HCT116 (cell line): Measurements from ENCODE around the gene SLC9B1. TPM values are rescaled to one million over a fixed set of nuclear protein-coding genes. Genes with fewer than 3 reads are reported as not detected.

Experiments
- ATAC-seq: fragments of 200-7000 bp; cut with Tn5 transposase; 2 replicates; pipeline ENCODE4 v1.9.1; 2020; ENCODE audit warnings: mild to moderate bottlenecking, moderate library complexity
- BruUV-seq: library from RNA; stranded (reverse); fragments of 400-500 nt; replicated peaks from 2 replicates; lab custom pipeline; 2021; lab: Mats Ljungman, UMichigan
- CTCF ChIA-PET: fragments of 300-600 bp; sonication (Branson Sonifier 250); formaldehyde crosslinking; loops from one replicate; lab custom pipeline; 2021; ENCODE audit warnings: antibody characterized with exemption; lab: Charles Lee
- POLR2A ChIA-PET: fragments of 300-600, 350-600 bp; sonication (Branson Sonifier 250); formaldehyde crosslinking; loops from one replicate; lab custom pipeline; 2021; ENCODE audit warnings: antibody characterized with exemption; lab: Charles Lee
- RAD21 ChIA-PET, 2 experiments: fragments of 300-600 bp; sonication (Branson Sonifier 250); formaldehyde crosslinking; loops; one replicate each; lab custom pipeline; 2023; ENCODE audit warnings: low total read pairs in 2 of 2; ENCODE audit not compliant: uncharacterized antibody in 2 of 2, unreplicated experiment in 2 of 2, low non-redundant PET in 1 of 2; lab: Charles Lee
- DNase-seq: peaks from one replicate; pipeline ENCODE4 v3.0.0-alpha.2; 2010; ENCODE audit warnings: low read depth, low spot score
- H2AFZ ChIP-seq: fragments of 200-600 bp; shearing (Covaris generic), sonication (generic); 2 replicates; pipeline ENCODE4 v1.6.1; 2017; ENCODE audit warnings: low read depth, mixed run types, mixed read lengths, antibody characterized with exemption, low read length; ENCODE audit not compliant: poor library complexity, severe bottlenecking
- H3K27ac ChIP-seq: 2 replicates; pipeline ENCODE4 v1.5.1; 2012; ENCODE audit warnings: low read depth, low read length
- H3K27me3 ChIP-seq: fragments of 200-600 bp; sonication (generic); 2 replicates; pipeline ENCODE4 v1.6.1; 2016; ENCODE audit warnings: mixed run types, low read length, mixed read lengths; ENCODE audit not compliant: insufficient read depth
- H3K36me3 ChIP-seq, 2 experiments: fragments of 200-500 bp in 1 of 2; fragments of 200-600 bp in 1 of 2; sonication (Bioruptor generic) in 1 of 2; sonication (generic) in 1 of 2; 2 replicates each; pipeline versions ENCODE4 v1.5.1 to v1.6.1; 2014 to 2016; ENCODE audit warnings: low read length in 2 of 2, inconsistent platforms in 1 of 2, mixed read lengths in 1 of 2, mixed run types in 1 of 2; ENCODE audit not compliant: insufficient read depth in 2 of 2, control insufficient read depth in 1 of 2
- H3K4me1 ChIP-seq, 2 experiments: fragments of 200-600 bp in 1 of 2; sonication (generic) in 1 of 2; 2 replicates each; pipeline versions ENCODE4 v1.5.1 to v1.6.1; 2012 to 2017; ENCODE audit warnings: low read length in 2 of 2, inconsistent platforms in 1 of 2, mild to moderate bottlenecking in 1 of 2, mixed read lengths in 1 of 2, mixed run types in 1 of 2, moderate library complexity in 1 of 2; ENCODE audit not compliant: insufficient read depth in 2 of 2, control insufficient read depth in 1 of 2
- H3K4me2 ChIP-seq: fragments of 200-600 bp; sonication (generic); 2 replicates; pipeline ENCODE4 v1.6.1; 2017; ENCODE audit warnings: mixed run types, low read length, mixed read lengths
- H3K4me3 ChIP-seq, 2 experiments: fragments of 200-600 bp in 1 of 2; sonication (generic) in 1 of 2; replicated peaks in 1 of 2; 2 replicates each; pipeline ENCODE4 v1.5.1; 2011 to 2016; ENCODE audit warnings: low read length in 2 of 2, control low read depth in 1 of 2, low read depth in 1 of 2, mild to moderate bottlenecking in 1 of 2, mixed read lengths in 1 of 2, mixed run types in 1 of 2
- H3K79me2 ChIP-seq: fragments of 200-600 bp; sonication (generic); 2 replicates; pipeline ENCODE4 v1.6.1; 2017; ENCODE audit warnings: mild to moderate bottlenecking, mixed run types, low read length, moderate library complexity, mixed read lengths; ENCODE audit not compliant: insufficient read depth
- H3K9ac ChIP-seq: fragments of 200-600 bp; sonication (generic); 2 replicates; pipeline ENCODE4 v1.6.1; 2016; ENCODE audit warnings: low read length, mixed read lengths
- H3K9me2 ChIP-seq: fragments of 200-600 bp; sonication (generic), shearing (Covaris generic); 2 replicates; pipeline ENCODE4 v1.6.1; 2017; ENCODE audit warnings: mixed run types, mild to moderate bottlenecking, moderate library complexity; ENCODE audit not compliant: insufficient read depth
- H3K9me3 ChIP-seq, 2 experiments: fragments of 200-500 bp in 1 of 2; fragments of 200-600 bp in 1 of 2; sonication (Bioruptor generic) in 1 of 2; sonication (generic) in 1 of 2; 2 replicates each; pipeline ENCODE4 v1.6.1; 2014 to 2017; ENCODE audit warnings: low read length in 2 of 2, mixed read lengths in 2 of 2, inconsistent platforms in 1 of 2, low read depth in 1 of 2, mild to moderate bottlenecking in 1 of 2, mixed run types in 1 of 2, moderate library complexity in 1 of 2; ENCODE audit not compliant: control insufficient read depth in 1 of 2, insufficient read depth in 1 of 2
- H4K20me1 ChIP-seq: fragments of 200-600 bp; sonication (generic), shearing (Covaris generic); 2 replicates; pipeline ENCODE4 v1.6.1; 2017; ENCODE audit warnings: mixed run types, mild to moderate bottlenecking, moderate library complexity; ENCODE audit not compliant: insufficient read depth
- CBX3 ChIP-seq: IDR thresholded peaks from 2 replicates; pipeline ENCODE4 v1.6.1; 2012; ENCODE audit warnings: low read depth
- CEBPB ChIP-seq: IDR thresholded peaks from 2 replicates; pipeline ENCODE4 v1.6.1; 2012; ENCODE audit warnings: low read depth
- ELF1 ChIP-seq: IDR thresholded peaks from 2 replicates; pipeline ENCODE4 v1.6.1; 2012; ENCODE audit warnings: low read depth, borderline replicate concordance
- EZH2 ChIP-seq: fragments of 200-600 bp; sonication (generic); IDR thresholded peaks from 2 replicates; pipeline ENCODE4 v1.6.1; 2017; ENCODE audit warnings: antibody characterized with exemption, mixed run types
- EZH2phosphoT487 ChIP-seq: fragments of 200-600 bp; IDR thresholded peaks from 2 replicates; pipeline ENCODE4 v1.6.1; 2018; ENCODE audit warnings: antibody characterized with exemption, borderline replicate concordance
- FOSL1 ChIP-seq: IDR thresholded peaks from 2 replicates; pipeline ENCODE4 v1.6.1; 2012; ENCODE audit warnings: low read depth
- JUND ChIP-seq: IDR thresholded peaks from 2 replicates; pipeline ENCODE4 v1.6.1; 2012
- POLR2A ChIP-seq: IDR thresholded peaks from 2 replicates; pipeline ENCODE4 v1.7.0; 2011; ENCODE audit warnings: borderline replicate concordance; ENCODE audit not compliant: insufficient read depth, insufficient read length; ENCODE audit errors: extremely low read depth
- REST ChIP-seq: IDR thresholded peaks from 2 replicates; pipeline ENCODE4 v1.6.1; 2012; ENCODE audit warnings: low read depth
- SRF ChIP-seq: IDR thresholded peaks from 2 replicates; pipeline ENCODE4 v1.6.1; 2012; ENCODE audit warnings: low read depth
- YY1 ChIP-seq: IDR thresholded peaks from 2 replicates; pipeline ENCODE4 v1.6.1; 2011; ENCODE audit warnings: low read length, low read depth, moderate library complexity, mild to moderate bottlenecking; ENCODE audit not compliant: insufficient replicate concordance; ENCODE audit errors: extremely low read depth
- ZBTB33 ChIP-seq: IDR thresholded peaks from 2 replicates; pipeline ENCODE4 v1.6.1; 2011; ENCODE audit warnings: mild to moderate bottlenecking, low read length, moderate library complexity; ENCODE audit not compliant: insufficient replicate concordance; ENCODE audit errors: extremely low read depth
- ZFX ChIP-seq: fragments of 450-650 bp; IDR thresholded peaks from 2 replicates; pipeline ENCODE4 v1.6.1; 2017
- ZNF274 ChIP-seq: fragments of 200-500 bp; sonication (Bioruptor generic); IDR thresholded peaks from 2 replicates; pipeline ENCODE4 v1.6.1; 2014; ENCODE audit warnings: mild to moderate bottlenecking, low read depth, low read length, inconsistent platforms
- intact Hi-C: fragments of 100-400 bp; cut with micrococcal nuclease; formaldehyde crosslinking; loops from 2 replicates; pipeline ENCODE4 v1.10.0; 2022
- total RNA-seq: library from RNA; stranded (reverse); gene quantifications from one replicate; pipeline ENCODE4 v1.2.1, GENCODE V29; 2021; ENCODE audit not compliant: unreplicated experiment
- TF ChIP-seq, protein P1 (sequence below): IDR thresholded peaks from 2 replicates; pipeline ENCODE4 v1.6.1; 2012

Gene SLC9B1
- total RNA-seq, 1 experiment from 2014 or later, result 0.74 TPM

DNA sequence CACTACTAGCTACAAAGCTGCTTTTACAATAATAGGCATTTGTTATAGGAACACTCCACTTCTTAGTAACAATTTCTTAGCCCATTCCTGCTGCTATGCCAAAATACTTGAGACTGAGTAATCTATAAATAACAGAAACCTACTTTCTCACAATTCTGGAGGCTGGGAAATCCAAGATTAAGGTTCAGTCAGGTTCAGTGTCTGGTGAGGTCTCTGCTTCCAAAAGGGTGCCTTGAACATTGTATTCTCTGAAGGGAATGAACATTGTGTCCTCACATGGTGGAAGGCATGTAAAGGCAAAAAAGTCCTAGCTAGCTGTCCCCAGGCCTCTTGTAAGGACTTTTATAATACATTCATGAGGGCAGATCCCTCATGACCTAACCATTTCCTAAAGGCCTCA, 7.0 kb downstream of the SLC9B1 start:
- no peak for DNase-seq
- Histone ChIP-seq H4K20me1 (no peaks in the 10 kb centered on the region), H3K4me2 (no peak overlapping the region), H2AFZ (no peak overlapping the region), H3K36me3 (no peaks in the 10 kb centered on the region), H3K27ac (no peak overlapping the region)
- ChIA-PET POLR2A (no interaction called here), RAD21 (no interaction called here)
- no peak for ATAC-seq
- TF ChIP-seq REST (no peak), CEBPB (no peak), FOSL1 (no peak), EZH2 (no peak), POLR2A (no peak), JUND (no peak)
- TF ChIP-seq, protein P1, sequence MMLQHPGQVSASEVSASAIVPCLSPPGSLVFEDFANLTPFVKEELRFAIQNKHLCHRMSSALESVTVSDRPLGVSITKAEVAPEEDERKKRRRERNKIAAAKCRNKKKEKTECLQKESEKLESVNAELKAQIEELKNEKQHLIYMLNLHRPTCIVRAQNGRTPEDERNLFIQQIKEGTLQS, result no peak
- TF ChIP-seq, all 23 proteins: peak for 0
- Histone ChIP-seq H3K4me1 (no peaks in the 10 kb centered on the region), H3K9me2 (no peaks in the 10 kb centered on the region), H3K9ac (no peak overlapping the region), H3K4me3 (no peak overlapping the region), H3K9me3 (no peaks in the 10 kb centered on the region), H3K27me3 (no peaks in the 10 kb centered on the region), H3K79me2 (no peaks in the 10 kb centered on the region)
- CTCF ChIA-PET, result interaction anchor here (0.7 kb wide), 1 partner anchor 392 kb away, joined by 3 read pairs; no protein-coding TSS in a partner anchor
- no TSS peak for BruUV-seq
- intact Hi-C loops, result no loop called here

DNA sequence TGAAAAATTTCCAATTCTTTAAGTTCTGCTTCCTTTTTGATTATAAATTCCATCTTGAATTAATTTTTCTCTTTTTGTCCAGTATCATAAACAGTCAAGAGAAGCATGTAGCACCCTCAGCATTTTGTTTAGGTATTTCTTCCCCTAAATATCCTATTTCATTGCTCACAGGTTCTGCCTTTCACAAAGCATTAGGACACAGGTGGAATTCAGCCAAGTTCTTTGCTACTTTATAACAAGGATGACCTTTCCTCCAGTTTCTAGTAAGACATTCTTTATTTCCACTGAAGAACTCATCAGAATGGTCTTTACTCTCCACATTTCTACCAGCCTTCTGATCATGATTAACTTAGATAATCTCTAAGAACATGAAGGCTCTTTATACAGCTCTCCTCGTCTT, 7.4 kb downstream of the SLC9B1 start:
- H4K20me1 ChIP-seq, result no peaks in the 10 kb centered on the region
- no peaks in the 10 kb centered on the region for H3K36me3 ChIP-seq
- no peak overlapping the region for H3K4me3 ChIP-seq
- no peaks in the 10 kb centered on the region for H3K27me3 ChIP-seq
- ChIA-PET POLR2A (no interaction called here), CTCF (no interaction called here), RAD21 (no interaction called here)
- H3K9ac ChIP-seq, result no peak overlapping the region
- no peak for TF ChIP-seq CBX3
- no peak for TF ChIP-seq POLR2A
- TF ChIP-seq ELF1, result no peak
- TF ChIP-seq, protein P1, result no peak
- TF ChIP-seq YY1, result no peak
- no peak for TF ChIP-seq FOSL1
- TF ChIP-seq ZFX, result no peak
- no peak for TF ChIP-seq EZH2
- TF ChIP-seq ZNF274, result no peak
- TF ChIP-seq JUND, result no peak
- no peak for TF ChIP-seq ZBTB33
- no peak for TF ChIP-seq SRF
- no peak for TF ChIP-seq EZH2phosphoT487
- no peak for TF ChIP-seq CEBPB
- TF ChIP-seq, all 23 proteins: peak for 0
- no peak overlapping the region for H2AFZ ChIP-seq
- H3K9me3 ChIP-seq, result no peaks in the 10 kb centered on the region
- no peaks in the 10 kb centered on the region for H3K9me2 ChIP-seq
- H3K4me2 ChIP-seq, result no peak overlapping the region
- intact Hi-C loops, result no loop called here
- no peaks in the 10 kb centered on the region for H3K79me2 ChIP-seq
- ATAC-seq (no peak), DNase-seq (no peak)
- H3K27ac ChIP-seq, result no peak overlapping the region
- H3K4me1 ChIP-seq, result no peaks in the 10 kb centered on the region
- BruUV-seq, result no TSS peak
